Fibroblast of the conjunctiva (primary cell): ENCODE measurements around the gene IGSF9.
A peak's percentile ranks its signal among the peaks of the same experiment; 100 is the strongest.

Experiments used
- DNase-seq: peaks from one replicate; pipeline ENCODE4 v3.0.0-alpha.2; 2010; ENCODE audit warnings: low read depth

The IGSF9 gene

DNA sequence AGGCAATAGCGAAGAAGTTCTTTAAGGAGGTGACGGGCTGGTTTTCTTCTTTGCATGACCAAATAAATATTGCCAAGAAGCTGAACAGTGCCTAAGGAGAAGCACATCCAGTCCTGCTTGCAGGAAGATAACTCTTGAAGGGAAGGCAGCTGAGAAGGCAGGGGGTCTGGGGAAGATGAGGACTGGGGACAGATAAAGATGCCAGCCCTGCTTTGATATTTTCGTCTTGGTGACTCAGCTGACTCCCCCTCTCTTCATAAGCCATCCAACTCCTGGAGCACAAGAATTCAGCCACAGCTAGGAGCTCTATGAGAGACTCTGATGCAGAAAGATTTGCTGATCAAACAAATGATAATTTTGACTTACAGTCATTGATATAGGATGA is 48.9 kb downstream of the IGSF9 start:
- DNase-seq: no peak

DNA sequence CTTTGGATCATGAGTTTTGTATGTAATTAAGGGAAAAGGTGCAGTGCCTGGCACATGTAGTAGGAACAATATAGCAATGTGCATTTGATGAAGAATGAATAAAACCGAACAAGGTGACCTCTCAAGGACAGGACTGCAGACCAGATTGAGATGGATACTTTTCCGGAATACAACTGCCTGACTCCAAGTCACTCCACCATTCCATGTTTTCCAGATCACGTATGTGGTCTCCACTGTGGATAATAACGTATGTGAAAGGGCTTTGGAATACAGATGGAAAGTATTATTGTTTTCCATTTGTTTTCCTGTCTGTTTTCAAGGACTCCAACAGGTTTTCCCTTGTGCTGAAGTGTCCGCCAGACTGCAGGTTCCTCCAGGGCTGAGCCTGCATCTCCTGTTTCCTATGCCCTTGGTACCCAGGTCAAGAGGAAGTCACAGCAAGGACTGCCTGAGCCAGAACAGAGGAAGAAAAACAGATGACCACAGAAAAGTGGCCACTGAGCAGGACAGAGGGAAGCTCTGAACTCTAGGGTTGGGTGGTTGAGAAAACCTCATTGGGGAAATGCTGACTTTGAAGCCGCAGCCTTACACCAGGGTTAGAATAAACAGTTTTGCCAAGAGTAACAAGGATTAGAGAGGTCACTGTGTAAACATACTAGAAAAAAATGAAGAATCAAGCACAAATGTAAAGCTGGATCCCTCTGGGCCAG is 49.4 kb downstream of the IGSF9 start:
- DNase-seq: no peak

GRCh38 chr1:159895286-159895685 is 50.1 kb downstream of the IGSF9 start:
- no peak for DNase-seq

- DNase-seq: no peak
Observed at GRCh38 chr1:159892944-159893343, 52.5 kb downstream of the IGSF9 start.

DNA sequence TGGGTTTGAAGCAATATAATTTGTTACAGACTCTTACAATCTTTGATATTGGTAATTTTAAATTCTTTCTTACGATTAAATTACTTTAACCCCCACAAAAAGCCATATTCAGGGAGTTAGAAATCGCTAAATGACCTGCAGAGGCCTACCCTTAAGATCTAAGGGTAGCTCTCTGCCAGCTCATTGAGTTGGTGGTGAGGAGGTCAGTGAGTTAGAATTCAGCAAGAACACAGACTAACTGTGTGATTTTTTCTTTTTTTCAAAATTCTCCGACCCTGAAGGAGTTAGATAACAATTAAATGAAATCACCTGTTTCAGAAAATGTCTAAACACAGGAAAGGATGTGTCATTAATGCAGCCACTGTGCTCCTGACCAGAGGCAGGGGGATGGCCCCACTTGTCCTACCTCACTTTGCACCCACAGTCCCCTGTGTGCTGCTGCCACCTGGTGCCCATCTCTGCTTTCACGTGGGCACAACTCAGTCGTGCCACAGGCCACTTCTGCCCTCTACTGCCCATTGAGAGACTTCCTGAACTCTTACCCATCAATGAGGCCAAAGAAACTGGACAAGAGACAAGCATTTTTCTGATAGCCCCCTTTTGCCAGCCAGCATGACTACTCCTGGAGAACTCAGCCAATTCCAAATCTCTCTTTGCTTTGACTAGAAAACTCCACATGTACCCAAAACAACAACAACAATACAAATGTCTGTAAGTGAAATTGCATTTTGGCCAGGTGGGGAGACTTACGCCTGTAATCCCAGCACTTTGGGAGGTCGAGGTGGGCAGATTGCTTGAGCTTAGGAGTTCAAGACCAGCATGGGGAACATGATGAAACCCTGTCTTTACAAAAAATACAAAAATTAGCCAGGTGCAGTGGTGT is 53.9 kb downstream of the IGSF9 start:
- DNase-seq: peak; percentile 88

DNA sequence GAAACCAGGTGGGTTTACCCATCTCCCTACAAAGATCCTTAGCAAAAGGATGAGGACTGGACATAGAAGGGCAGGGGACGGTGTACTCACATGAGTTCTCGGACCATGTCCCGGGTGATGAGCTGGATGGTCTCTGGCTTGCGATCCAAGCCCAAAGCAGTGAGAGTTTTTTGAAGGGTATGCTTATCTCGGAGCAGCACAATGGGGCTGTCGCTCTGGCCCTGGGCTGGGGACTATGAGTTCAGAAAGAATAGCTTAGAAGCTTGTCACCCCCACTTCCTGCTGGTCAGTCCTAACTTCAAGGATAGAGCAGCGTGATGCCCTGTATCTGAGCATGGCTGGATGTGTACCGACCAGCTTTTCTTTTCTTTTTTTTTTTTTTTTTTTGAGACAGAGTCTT is 55.0 kb downstream of the IGSF9 start:
- DNase-seq: no peak

DNA sequence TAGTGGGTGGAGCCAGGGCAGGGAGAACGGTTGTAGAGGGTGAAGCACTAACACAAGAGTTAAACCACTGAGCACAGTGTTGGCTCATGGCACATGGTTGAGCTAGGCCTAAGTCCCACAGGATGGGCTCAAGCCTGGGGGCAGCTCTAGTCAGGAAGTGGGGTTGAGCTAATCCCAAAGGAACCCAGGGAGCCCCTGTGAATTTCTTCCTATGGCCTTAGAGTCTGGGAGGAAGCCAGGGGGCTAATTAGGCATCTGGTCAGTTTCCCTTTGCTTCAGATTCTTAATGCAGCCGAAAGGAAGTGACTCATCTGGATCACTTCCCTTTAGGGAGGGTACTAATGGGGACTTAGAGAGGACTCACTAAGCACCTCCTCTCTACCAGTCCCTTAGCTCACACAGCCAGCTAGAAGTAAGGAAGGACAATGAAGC is 55.6 kb downstream of the IGSF9 start:
- peak; percentile 82 for DNase-seq

DNA sequence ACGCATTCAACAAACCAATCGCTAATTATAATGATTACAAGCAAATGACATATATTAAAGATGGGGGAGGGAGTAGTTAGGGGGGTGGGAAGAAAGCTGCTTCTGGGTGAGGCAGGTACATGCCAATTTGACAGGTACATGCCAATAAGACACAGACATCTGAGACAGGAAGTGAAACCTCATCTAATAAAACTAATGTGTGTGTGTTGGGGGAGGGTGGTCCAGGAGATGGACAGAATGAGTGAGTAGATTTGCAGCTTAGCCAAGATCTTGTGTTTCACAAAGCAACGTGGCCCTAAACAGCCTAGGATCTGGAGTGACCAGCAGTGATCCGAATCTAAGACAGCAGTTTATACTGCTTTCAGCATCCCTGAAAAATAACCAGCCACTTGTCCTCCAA is 56.2 kb downstream of the IGSF9 start:
- DNase-seq: no peak

DNA sequence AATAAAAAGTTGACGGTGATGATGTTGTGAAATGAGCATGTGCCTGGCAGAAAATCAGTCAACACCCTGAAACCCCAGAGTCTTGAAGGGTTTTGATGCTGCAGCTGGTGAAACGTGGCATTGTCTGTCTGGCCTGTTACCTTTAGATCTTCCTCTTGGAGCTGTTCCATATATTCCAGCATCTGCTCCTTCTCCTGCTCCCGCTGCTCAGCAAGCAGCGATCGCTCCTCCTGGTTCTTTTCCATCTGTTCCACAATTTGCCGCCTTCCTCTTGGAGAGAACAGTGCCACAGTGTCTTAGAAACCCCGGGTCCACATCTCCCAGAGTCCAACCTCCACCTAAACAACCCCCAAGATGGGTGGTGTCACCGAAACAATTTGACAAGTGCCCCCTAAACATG is 61.1 kb downstream of the IGSF9 start:
- DNase-seq: no peak

- DNase-seq: no peak
Observed at GRCh38 chr1:159883134-159883533, 62.3 kb downstream of the IGSF9 start.

- DNase-seq: no peak
Observed at GRCh38 chr1:159882527-159882862, 62.9 kb downstream of the IGSF9 start.

- DNase-seq: peak; percentile 88
Observed at GRCh38 chr1:159881622-159882526, 63.5 kb downstream of the IGSF9 start.

DNA sequence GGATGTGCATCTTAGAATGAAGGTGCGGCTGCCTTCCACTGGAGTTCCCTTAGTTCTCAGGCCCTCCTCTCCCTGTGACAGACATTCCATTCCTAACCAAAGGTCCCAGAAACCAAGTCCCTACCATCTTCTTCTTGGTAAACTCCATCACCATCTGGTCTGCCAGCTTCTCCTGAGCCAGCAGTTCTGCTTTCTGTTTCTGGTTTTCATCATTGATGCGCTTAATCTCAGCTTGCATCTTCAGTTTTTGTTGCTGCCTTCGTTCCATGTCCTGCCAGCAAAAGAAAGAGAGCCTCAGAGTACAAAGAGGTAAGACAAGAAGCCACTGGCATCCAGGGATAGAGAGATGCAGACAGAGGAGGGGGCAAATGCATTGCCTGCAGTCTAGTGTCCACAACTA is 65.0 kb downstream of the IGSF9 start:
- no peak for DNase-seq

- DNase-seq: peak; percentile 40
Observed at GRCh38 chr1:159879977-159880376, 65.4 kb downstream of the IGSF9 start.

DNA sequence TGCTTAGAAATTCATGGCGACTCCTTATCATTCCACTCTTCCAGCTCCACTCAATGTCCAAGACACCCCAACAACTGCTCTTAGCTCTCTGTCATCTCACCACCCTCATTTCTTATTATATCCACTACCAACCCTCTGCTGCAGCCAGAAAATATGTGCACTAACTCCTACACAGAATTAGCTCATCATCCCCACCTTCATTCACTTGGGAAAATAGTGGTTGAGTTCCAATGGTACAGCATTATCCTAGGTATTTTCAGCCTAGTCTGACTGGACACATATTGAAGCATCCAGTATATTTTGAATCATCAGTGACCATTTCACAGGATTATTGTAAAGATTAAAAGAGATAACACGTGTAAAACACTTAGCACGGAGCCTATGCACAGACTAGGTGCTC is 66.3 kb downstream of the IGSF9 start:
- DNase-seq: no peak

- no peak for DNase-seq
Observed at GRCh38 chr1:159877695-159878444, 67.5 kb downstream of the IGSF9 start.
